Measurements from ENCODE around the gene ZNF653. TPM values are rescaled to one million over a fixed set of nuclear protein-coding genes. Genes with fewer than 3 reads are reported as not detected.

The ZNF653 gene
- total and polyA plus RNA-seq, 2 donors (not counting 3 experiments of a cell fraction or from before 2014, with no cell fraction given): 7.0 to 8.7 TPM

DNA sequence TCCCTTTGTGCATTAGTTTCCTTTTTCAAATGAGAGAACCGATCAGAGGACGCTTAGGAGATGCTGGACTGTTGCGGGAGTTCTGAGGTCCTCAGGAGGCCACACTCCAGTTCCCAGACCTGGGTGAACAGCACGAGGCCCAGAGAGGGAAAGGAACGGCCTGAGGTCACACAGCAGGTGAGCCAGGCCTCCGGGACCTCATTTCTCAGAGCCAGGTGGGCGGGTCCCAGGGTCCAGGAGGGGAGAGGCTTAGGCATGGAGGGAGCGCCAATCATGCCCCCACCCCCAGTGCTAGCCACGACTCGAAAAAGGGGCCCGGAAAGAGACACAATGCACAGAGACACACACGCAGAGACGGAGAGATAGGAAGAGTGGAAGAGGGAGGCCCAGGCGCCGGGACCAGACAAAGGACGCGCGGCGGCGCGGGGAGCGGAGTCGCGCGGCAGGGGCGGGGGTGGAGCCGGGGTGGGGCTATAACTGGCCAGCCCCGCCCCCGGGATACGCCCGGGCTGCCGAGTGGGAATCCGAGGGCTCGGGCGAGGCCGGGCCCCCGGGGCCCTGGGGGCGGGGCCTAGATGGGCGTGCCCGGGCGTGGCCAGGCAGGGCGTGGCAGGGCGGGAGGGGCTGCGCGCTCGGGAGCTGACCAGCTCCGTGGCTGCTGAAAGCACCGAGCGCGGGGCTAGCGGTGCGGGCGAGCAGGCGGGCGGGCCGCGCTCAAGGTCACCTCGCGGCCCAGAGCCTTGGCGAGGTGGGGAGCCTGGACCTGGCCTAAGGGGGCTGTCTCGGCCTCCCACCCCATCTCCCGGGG, 26.3 kb downstream of the ZNF653 start:
- Histone ChIP-seq H3K9me1 (replicated peaks; ENCODE audit: control insufficient read depth, extremely low read depth, insufficient read depth, low read length) (no peaks in the 10 kb centered on the region), H3K27me3 (ENCODE audit: control insufficient read depth in 2 of 2, insufficient read depth in 2 of 2, low read length in 2 of 2) (peaks cover 13 to 25% of the 10 kb centered on the region in 2 experiments), H3K79me2 (ENCODE audit: control insufficient read depth, insufficient read depth, low read length) (no peaks in the 10 kb centered on the region), H3K36me3 (ENCODE audit: control insufficient read depth in 2 of 2, extremely low read depth in 1 of 2, insufficient read depth in 2 of 2, low read length in 2 of 2) (no peaks in the 10 kb centered on the region), H2AFZ (ENCODE audit: low read depth, low read length) (no peak overlapping the region), H3K4me3 (replicated peaks in 1 of 3; ENCODE audit: insufficient read depth in 1 of 3, low read depth in 1 of 3, low read length in 3 of 3) (no peak overlapping the region), H4K20me1 (replicated peaks; ENCODE audit: control insufficient read depth, extremely low read depth, insufficient read depth, low read length) (no peaks in the 10 kb centered on the region), H3K4me1 (ENCODE audit: control insufficient read depth, extremely low read depth, insufficient read depth, low read length) (peaks cover 3% of the 10 kb centered on the region), H3K9me3 (replicated peaks; ENCODE audit: control insufficient read depth, insufficient read depth, low read length) (no peaks in the 10 kb centered on the region), H3K4me2 (ENCODE audit: insufficient read depth, low read length) (no peak overlapping the region), H3K9ac (replicated peaks; ENCODE audit: extremely low read depth, insufficient read depth, low read length) (no peak overlapping the region), H3K27ac (ENCODE audit: insufficient read depth, low read depth, low read length) (no peak overlapping the region)
- dilution Hi-C loops (cut with MboI; ENCODE audit: extremely low pct_ligation_motif_present, low sequenced_read_pairs): no loop called here
- POLR2A ChIA-PET: no interaction called here
- CTCF ChIA-PET: interaction anchor here (1.0 kb wide), 1 partner anchor 185 kb away, joined by 3 read pairs; no protein-coding TSS in a partner anchor
- BruUV-seq (replicated peaks): no TSS peak
- no peak for FAIRE-seq
- TF ChIP-seq EZH2 (IDR thresholded peaks at IDR 0.05; ENCODE audit: borderline replicate concordance, low read depth, low read length, severe bottlenecking): no peak
- no peak for TF ChIP-seq JUN (IDR thresholded peaks at IDR 0.05; ENCODE audit: borderline replicate concordance, insufficient read depth, insufficient read length, low read depth)
- TF ChIP-seq FOS (IDR thresholded peaks at IDR 0.05; ENCODE audit: borderline replicate concordance, insufficient read depth, low read length): no peak
- TF ChIP-seq, protein P1, sequence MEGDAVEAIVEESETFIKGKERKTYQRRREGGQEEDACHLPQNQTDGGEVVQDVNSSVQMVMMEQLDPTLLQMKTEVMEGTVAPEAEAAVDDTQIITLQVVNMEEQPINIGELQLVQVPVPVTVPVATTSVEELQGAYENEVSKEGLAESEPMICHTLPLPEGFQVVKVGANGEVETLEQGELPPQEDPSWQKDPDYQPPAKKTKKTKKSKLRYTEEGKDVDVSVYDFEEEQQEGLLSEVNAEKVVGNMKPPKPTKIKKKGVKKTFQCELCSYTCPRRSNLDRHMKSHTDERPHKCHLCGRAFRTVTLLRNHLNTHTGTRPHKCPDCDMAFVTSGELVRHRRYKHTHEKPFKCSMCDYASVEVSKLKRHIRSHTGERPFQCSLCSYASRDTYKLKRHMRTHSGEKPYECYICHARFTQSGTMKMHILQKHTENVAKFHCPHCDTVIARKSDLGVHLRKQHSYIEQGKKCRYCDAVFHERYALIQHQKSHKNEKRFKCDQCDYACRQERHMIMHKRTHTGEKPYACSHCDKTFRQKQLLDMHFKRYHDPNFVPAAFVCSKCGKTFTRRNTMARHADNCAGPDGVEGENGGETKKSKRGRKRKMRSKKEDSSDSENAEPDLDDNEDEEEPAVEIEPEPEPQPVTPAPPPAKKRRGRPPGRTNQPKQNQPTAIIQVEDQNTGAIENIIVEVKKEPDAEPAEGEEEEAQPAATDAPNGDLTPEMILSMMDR (IDR thresholded peaks at IDR 0.05; ENCODE audit: extremely low read depth in 1 of 2, insufficient read depth in 1 of 2, low read depth in 1 of 2, low read length in 2 of 2): no peak
- no peak for TF ChIP-seq MYC (IDR thresholded peaks at IDR 0.05; ENCODE audit: low read depth, low read length)
- TF ChIP-seq, protein P2, sequence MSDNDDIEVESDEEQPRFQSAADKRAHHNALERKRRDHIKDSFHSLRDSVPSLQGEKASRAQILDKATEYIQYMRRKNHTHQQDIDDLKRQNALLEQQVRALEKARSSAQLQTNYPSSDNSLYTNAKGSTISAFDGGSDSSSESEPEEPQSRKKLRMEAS (IDR thresholded peaks at IDR 0.05; ENCODE audit: insufficient read depth, insufficient read length): no peak
- no peak for TF ChIP-seq POLR2AphosphoS5 (IDR thresholded peaks at IDR 0.05; ENCODE audit: insufficient read depth, low read depth, low read length)
- TF ChIP-seq GATA2 (IDR thresholded peaks at IDR 0.05; ENCODE audit: insufficient read depth, insufficient read length, low read depth, low read length): no peak
- no peak for TF ChIP-seq POLR2A (IDR thresholded peaks at IDR 0.05; ENCODE audit: low read depth, low read length)
- intact Hi-C loops (cut with micrococcal nuclease): no loop called here
- no peak for DNase-seq (ENCODE audit: low read depth, low spot score)
